ENCODE results near the gene LRWD1.
"Not testable (repeated sequence)": the region's sequence is repeated elsewhere in the genome, so short reads cannot be mapped to it uniquely, and the experiment has no call there.

The LRWD1 gene

GRCh38 chr7:102469351-102469971 lies 4.7 kb downstream of the LRWD1 start:
- TF ChIP-seq ZNF274 (IDR thresholded peaks at IDR 0.05; ENCODE audit: low read depth, low read length), result no peak
- H3K4me3 ChIP-seq (ENCODE audit: low read length), result no peak overlapping the region

- H3K4me3 ChIP-seq (ENCODE audit: low read length), result no peak overlapping the region
- no peak for TF ChIP-seq ZNF274 (IDR thresholded peaks at IDR 0.05; ENCODE audit: low read depth, low read length)
Measured at GRCh38 chr7:102469972-102470825, 5.4 kb downstream of the LRWD1 start.

GRCh38 chr7:102471791-102472125 lies 7.0 kb downstream of the LRWD1 start:
- no peak for TF ChIP-seq ZNF274 (IDR thresholded peaks at IDR 0.05; ENCODE audit: low read depth, low read length)
- no peak overlapping the region for H3K4me3 ChIP-seq (ENCODE audit: low read length)

- no peak for TF ChIP-seq ZNF274 (IDR thresholded peaks at IDR 0.05; ENCODE audit: low read depth, low read length)
- H3K4me3 ChIP-seq (ENCODE audit: low read length), result no peak overlapping the region
Measured at GRCh38 chr7:102472126-102473041, 7.6 kb downstream of the LRWD1 start.

GRCh38 chr7:102473271-102473991 lies 8.6 kb downstream of the LRWD1 start:
- no peak overlapping the region for H3K4me3 ChIP-seq (ENCODE audit: low read length)
- no peak for TF ChIP-seq ZNF274 (IDR thresholded peaks at IDR 0.05; ENCODE audit: low read depth, low read length)

- not testable (repeated sequence) for H3K4me3 ChIP-seq (ENCODE audit: low read length)
Measured at GRCh38 chr7:102474116-102474515, 9.3 kb downstream of the LRWD1 start.

GRCh38 chr7:102474736-102475435 lies 10.1 kb downstream of the LRWD1 start:
- not testable (repeated sequence) for H3K4me3 ChIP-seq (ENCODE audit: low read length)

GRCh38 chr7:102478314-102479208 lies 13.8 kb downstream of the LRWD1 start, which contains the start of gene POLR2J:
Gene POLR2J, minus strand, starts transcription at chr7:102478922. Its CDS starts 62 bp downstream, at chr7:102478860.
- peak within 1 kb of the TSS; percentile 58; the same call in 1 of the 2 replicates for H3K4me3 ChIP-seq (ENCODE audit: low read length)

GRCh38 chr7:102479209-102479584 lies 14.4 kb downstream of the LRWD1 start:
- H3K4me3 ChIP-seq (ENCODE audit: low read length), result not testable (repeated sequence)

- H3K4me3 ChIP-seq (ENCODE audit: low read length), result not testable (repeated sequence)
Measured at GRCh38 chr7:102479982-102480637, 15.3 kb downstream of the LRWD1 start.

GRCh38 chr7:102481962-102482361 lies 17.2 kb downstream of the LRWD1 start:
- not testable (repeated sequence) for H3K4me3 ChIP-seq (ENCODE audit: low read length)

GRCh38 chr7:102484317-102484716 lies 19.5 kb downstream of the LRWD1 start:
- not testable (repeated sequence) for H3K4me3 ChIP-seq (ENCODE audit: low read length)

- H3K4me3 ChIP-seq (ENCODE audit: low read length), result not testable (repeated sequence)
Measured at GRCh38 chr7:102490529-102491075, 25.8 kb downstream of the LRWD1 start.

- not testable (repeated sequence) for H3K4me3 ChIP-seq (ENCODE audit: low read length)
Measured at GRCh38 chr7:102493220-102493935, 28.6 kb downstream of the LRWD1 start.

GRCh38 chr7:102494026-102494425 lies 29.2 kb downstream of the LRWD1 start:
- not testable (repeated sequence) for H3K4me3 ChIP-seq (ENCODE audit: low read length)

GRCh38 chr7:102494473-102495149 lies 29.8 kb downstream of the LRWD1 start:
- H3K4me3 ChIP-seq (ENCODE audit: low read length), result not testable (repeated sequence)

All from GM08714 (cell line).